Left ventricle myocardium inferior (tissue), 1 donor: ENCODE results near the gene RNF31. TPM values are rescaled to one million over a fixed set of nuclear protein-coding genes. Genes with fewer than 3 reads are reported as not detected.
A peak's percentile ranks its signal among the peaks of the same experiment; 100 is the strongest.

Experiments
- DNase-seq: peaks from one replicate; pipeline ENCODE4 v3.0.0-alpha.2; 2020
- H3K27ac ChIP-seq: fragments of 200-600 bp; replicated peaks from 2 replicates; pipeline ENCODE4 v1.8.0; 2021
- H3K27me3 ChIP-seq: fragments of 200-600 bp; 2 replicates; pipeline ENCODE4 v1.8.0; 2021; ENCODE audit warnings: low read depth
- H3K36me3 ChIP-seq: fragments of 200-600 bp; 2 replicates; pipeline ENCODE4 v1.8.0; 2021
- H3K4me1 ChIP-seq: fragments of 200-600 bp; 2 replicates; pipeline ENCODE4 v1.8.0; 2021
- H3K4me3 ChIP-seq: fragments of 200-600 bp; 2 replicates; pipeline ENCODE4 v1.8.0; 2021; ENCODE audit warnings: mild to moderate bottlenecking, moderate library complexity
- H3K9me3 ChIP-seq: fragments of 200-600 bp; replicated peaks from 2 replicates; pipeline ENCODE4 v1.8.0; 2021
- intact Hi-C: fragments of 100-400 bp; cut with micrococcal nuclease; formaldehyde crosslinking; loops from one replicate; pipeline ENCODE4 v1.11.0; 2022
- long read RNA-seq: library from polyadenylated mRNA; unstranded; transcript quantifications from one replicate; pipeline ENCODE4 v2.0.0, GENCODE V29; 2021
- total RNA-seq: library from RNA; stranded (reverse); fragmentation: NEBNext Ultra II Directional; extraction: Animal tissue kit (Norgen Biotek cat#: 25700); gene quantifications from one replicate; pipeline ENCODE4 v1.2.1, GENCODE V29; 2021
- TF ChIP-seq, protein P1 (sequence below): fragments of 200-600 bp; IDR thresholded peaks from 2 replicates; pipeline ENCODE4 v1.8.0; 2021; ENCODE audit warnings: antibody characterized with exemption, mild to moderate bottlenecking, borderline replicate concordance
- donor health status: DM: no; HTN: yes; CAD: no; lungs with severe emphysema.

RNF31 gene
- total RNA-seq = 34.8 TPM
- long read RNA-seq, transcript RNF31-201 (21 exons, 3,627 nt) = major isoform, 38 of 61 reads
- long read RNA-seq, partial matches to known transcripts = 14 of 61 reads
- long read RNA-seq, other reads (novel, unspliced or antisense) = 8 of 61 reads

DNA sequence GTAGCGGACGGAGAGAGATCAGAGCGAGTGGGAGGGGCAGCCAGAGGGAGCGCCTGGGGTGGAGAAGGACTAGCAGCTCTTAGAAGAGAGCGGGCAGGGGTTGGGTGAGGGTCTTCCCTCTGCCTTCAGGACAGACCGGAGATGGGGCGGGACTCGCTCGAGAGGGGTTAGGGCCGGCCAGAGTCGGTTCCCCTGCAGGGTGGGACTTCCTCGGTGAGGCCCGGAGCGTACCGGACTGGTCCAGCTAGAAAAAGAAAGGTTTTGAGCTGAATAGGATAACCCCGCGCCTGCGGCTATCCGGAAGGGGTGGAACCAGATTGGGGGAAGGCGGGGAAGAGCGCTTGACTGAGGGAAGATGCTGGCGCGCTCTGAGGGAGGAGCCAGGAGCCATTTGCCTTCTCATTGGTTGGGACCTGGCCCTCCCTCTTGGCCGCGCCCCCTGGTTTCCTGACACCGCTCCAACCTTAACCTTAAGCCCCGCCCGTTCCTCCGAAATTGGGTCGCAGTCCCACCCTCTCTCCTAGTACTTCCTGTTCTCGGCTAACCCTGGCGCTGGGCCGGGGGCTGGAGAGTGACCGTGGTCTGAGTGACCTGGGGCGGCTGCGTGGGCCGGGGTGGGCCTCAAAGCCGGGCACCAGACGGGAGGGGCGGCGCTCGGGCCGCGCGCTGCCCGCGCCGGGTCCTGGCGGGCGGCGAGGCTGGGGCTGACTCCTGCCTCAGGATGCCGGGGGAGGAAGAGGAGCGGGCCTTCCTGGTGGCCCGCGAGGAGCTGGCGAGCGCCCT lies at the start of gene RNF31:
Gene RNF31 (plus strand): TSS at position 521 of the 783 bp plus-strand sequence. CDS start 201 bp downstream, at position 722.
- peak within 1 kb of the TSS; percentile 99 for H3K4me3 ChIP-seq
- H3K27me3 ChIP-seq = no peaks in the 10 kb centered on the region

DNA sequence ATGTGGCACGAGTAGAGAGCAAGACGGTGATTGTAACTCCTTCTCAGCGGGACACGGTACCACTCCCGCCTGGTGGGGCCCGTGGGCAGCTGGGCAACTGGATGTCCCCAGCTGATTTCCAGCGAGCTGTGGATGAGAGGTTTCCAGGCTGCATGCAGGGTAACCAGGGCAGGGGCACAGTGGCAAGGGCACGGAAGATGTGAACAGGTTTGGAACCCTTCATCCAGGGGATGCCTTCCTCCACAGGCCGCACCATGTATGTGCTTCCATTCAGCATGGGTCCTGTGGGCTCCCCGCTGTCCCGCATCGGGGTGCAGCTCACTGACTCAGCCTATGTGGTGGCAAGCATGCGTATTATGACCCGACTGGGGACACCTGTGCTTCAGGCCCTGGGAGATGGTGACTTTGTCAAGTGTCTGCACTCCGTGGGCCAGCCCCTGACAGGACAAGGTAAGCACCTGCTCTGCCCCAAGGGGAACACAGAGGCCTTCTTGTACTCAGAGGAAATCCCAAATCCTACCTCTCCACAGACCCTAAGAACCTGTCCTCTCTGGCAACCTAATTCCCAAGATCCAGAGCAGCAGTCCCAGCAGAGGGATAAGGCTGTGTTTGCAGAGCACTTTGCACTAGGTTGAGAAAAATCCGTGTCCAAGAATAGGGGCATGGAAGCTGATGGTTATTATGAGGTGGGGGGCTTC lies 48.9 kb upstream of the RNF31 start:
- Histone ChIP-seq H3K36me3 (peaks cover 3% of the 10 kb centered on the region), H3K4me1 (peaks cover 24% of the 10 kb centered on the region), H3K4me3 (no peak overlapping the region), H3K9me3 (no peaks in the 10 kb centered on the region), H3K27ac (no peak overlapping the region), H3K27me3 (no peaks in the 10 kb centered on the region)
- intact Hi-C loops = no loop called here
- TF ChIP-seq, protein P1, sequence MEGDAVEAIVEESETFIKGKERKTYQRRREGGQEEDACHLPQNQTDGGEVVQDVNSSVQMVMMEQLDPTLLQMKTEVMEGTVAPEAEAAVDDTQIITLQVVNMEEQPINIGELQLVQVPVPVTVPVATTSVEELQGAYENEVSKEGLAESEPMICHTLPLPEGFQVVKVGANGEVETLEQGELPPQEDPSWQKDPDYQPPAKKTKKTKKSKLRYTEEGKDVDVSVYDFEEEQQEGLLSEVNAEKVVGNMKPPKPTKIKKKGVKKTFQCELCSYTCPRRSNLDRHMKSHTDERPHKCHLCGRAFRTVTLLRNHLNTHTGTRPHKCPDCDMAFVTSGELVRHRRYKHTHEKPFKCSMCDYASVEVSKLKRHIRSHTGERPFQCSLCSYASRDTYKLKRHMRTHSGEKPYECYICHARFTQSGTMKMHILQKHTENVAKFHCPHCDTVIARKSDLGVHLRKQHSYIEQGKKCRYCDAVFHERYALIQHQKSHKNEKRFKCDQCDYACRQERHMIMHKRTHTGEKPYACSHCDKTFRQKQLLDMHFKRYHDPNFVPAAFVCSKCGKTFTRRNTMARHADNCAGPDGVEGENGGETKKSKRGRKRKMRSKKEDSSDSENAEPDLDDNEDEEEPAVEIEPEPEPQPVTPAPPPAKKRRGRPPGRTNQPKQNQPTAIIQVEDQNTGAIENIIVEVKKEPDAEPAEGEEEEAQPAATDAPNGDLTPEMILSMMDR = no peak
- DNase-seq = no peak

More for the DNA sequence above, at the start of gene RNF31:
- no peaks in the 10 kb centered on the region for H3K9me3 ChIP-seq
- peak within 1 kb of the TSS; percentile 98 for H3K27ac ChIP-seq
- peaks cover 56% of the 10 kb centered on the region for H3K4me1 ChIP-seq
- DNase-seq = peak; percentile 99
- intact Hi-C loops = no loop called here
- TF ChIP-seq, protein P1 = no peak
- peaks cover 51% of the 10 kb centered on the region for H3K36me3 ChIP-seq

DNA sequence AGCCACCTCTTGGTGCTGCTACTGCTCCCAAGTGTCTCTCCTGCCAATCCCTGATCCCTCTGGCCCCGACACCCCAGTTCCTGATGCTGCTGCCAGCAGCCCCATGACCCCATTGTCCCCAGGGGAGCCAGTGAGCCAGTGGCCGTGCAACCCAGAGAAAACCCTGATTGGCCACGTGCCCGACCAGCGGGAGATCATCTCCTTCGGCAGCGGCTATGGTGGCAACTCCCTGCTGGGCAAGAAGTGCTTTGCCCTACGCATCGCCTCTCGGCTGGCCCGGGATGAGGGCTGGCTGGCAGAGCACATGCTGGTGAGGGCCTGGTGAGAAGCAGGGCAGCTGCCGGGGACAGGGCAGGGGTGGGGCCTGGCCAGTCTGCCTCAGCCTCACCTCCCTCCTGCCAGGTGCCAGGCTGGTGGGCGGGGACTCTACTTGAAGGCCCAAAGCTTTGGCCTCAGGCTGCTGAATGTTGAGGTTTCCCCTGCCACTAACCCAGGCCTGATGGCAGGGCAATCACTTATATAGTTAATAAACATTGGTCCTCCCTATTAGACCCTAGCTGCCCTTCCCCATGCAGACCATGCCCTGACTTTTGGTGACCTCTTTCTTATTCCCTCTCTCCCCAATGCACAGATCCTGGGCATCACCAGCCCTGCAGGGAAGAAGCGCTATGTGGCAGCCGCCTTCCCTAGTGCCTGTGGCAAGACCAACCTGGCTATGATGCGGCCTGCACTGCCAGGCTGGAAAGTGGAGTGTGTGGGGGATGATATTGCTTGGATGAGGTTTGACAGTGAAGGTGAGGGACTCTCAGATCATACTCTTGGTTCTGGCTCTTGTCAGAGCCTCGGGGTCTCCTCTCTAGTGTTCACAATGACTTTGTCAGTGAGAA lies 48.1 kb upstream of the RNF31 start:
- no peaks in the 10 kb centered on the region for H3K9me3 ChIP-seq
- H3K27me3 ChIP-seq = no peaks in the 10 kb centered on the region
- TF ChIP-seq, protein P1 = no peak
- peaks cover 16% of the 10 kb centered on the region for H3K4me1 ChIP-seq
- H3K4me3 ChIP-seq = no peak overlapping the region
- intact Hi-C loops = no loop called here
- no peak overlapping the region for H3K27ac ChIP-seq
- H3K36me3 ChIP-seq = peaks cover 3% of the 10 kb centered on the region
- DNase-seq = no peak

DNA sequence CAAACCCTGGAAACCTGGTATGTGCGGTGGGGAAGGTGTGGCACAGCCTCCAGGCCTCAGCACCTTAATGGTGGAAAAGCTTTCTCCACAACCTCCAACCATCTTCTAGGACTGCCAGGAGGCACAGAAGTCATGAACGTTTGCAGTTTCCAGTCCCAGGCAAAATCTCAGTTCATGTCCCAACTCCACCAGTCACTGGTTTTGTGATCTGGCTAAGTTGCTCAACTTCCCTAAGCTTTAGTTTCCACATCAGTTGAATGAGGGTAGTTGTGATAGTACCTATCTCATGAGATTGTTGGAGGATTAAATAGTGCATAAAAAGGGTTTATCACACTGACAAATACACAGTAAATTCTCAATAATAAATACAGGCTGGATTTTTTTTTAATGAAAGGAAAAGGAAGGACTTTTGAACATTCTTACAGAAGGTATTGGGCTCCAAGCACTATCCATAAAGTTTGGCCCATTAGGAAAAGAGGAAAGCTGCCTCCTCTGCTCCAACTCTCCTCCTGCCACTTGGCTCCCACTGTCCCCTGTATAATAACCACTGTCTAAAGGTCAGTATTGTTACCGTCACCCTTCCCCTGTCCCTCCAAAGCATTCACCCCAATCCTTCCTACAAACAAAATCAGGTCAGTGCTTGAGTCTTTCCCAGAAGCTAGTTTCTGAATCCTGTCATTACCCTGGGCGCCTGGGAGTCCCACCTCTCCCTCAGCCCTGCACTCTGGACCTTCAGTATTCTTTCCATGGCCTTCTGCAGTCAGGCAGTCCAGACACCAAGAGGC lies 46.9 kb upstream of the RNF31 start:
- TF ChIP-seq, protein P1 = no peak
- intact Hi-C loops = no loop called here
- Histone ChIP-seq H3K36me3 (peaks cover 3% of the 10 kb centered on the region), H3K27me3 (no peaks in the 10 kb centered on the region), H3K4me1 (peaks cover 4% of the 10 kb centered on the region), H3K27ac (no peak overlapping the region), H3K9me3 (no peaks in the 10 kb centered on the region), H3K4me3 (no peak overlapping the region)
- DNase-seq = no peak
